ENCODE measurements around the gene APOL6. TPM values are rescaled to one million over a fixed set of nuclear protein-coding genes. Genes with fewer than 3 reads are reported as not detected.

APOL6 gene
- total and polyA plus RNA-seq, 2 experiments from 2014 or later: 8.0 to 20.8 TPM

GRCh38 chr22:35687461-35687860, 39.2 kb downstream of the APOL6 start:
- no peaks in the 10 kb centered on the region for H3K27me3 ChIP-seq (replicated peaks; ENCODE audit: insufficient read depth)
- H3K9me2 ChIP-seq (ENCODE audit: insufficient read depth): no peaks in the 10 kb centered on the region
- no peaks in the 10 kb centered on the region for H3K36me3 ChIP-seq (ENCODE audit: low read depth)
- TF ChIP-seq EZH2 (IDR thresholded peaks at IDR 0.05; ENCODE audit: insufficient read depth, poor library complexity, severe bottlenecking) (no peak), EZH2phosphoT487 (IDR thresholded peaks at IDR 0.05; ENCODE audit: insufficient read depth, low read depth) (no peak)
- in situ Hi-C loops (cut with MboI): no loop called here
- DNase-seq: no peak
- H3K27ac ChIP-seq: no peak overlapping the region
- H3F3A ChIP-seq (ENCODE audit: insufficient read depth): no peaks in the 10 kb centered on the region
- H2AFZ ChIP-seq: no peak overlapping the region
- no peak overlapping the region for H3K9ac ChIP-seq
- no peaks in the 10 kb centered on the region for H3K9me3 ChIP-seq (ENCODE audit: low read depth)
- 83 to 85% methylated on average over 6 of the region's 6 CpGs for WGBS, 2 experiments (ENCODE audit: low coverage in 1 of 2, low lambda C conversion rate in 2 of 2, missing lambda C conversion rate in 2 of 2)
- H4K20me1 ChIP-seq (ENCODE audit: insufficient read depth): no peaks in the 10 kb centered on the region
- H3K4me1 ChIP-seq (ENCODE audit: insufficient read depth): no peaks in the 10 kb centered on the region
- no peak overlapping the region for H3K4me3 ChIP-seq
- no peaks in the 10 kb centered on the region for H3K79me2 ChIP-seq (ENCODE audit: insufficient read depth)
- H3K4me2 ChIP-seq (ENCODE audit: unreplicated experiment): no peak overlapping the region

- Histone ChIP-seq H3K27ac (no peak overlapping the region), H3F3A (ENCODE audit: insufficient read depth) (no peaks in the 10 kb centered on the region), H3K9me2 (ENCODE audit: insufficient read depth) (no peaks in the 10 kb centered on the region), H3K4me2 (ENCODE audit: unreplicated experiment) (no peak overlapping the region), H3K4me3 (no peak overlapping the region), H3K79me2 (ENCODE audit: insufficient read depth) (no peaks in the 10 kb centered on the region), H2AFZ (no peak overlapping the region), H3K9ac (no peak overlapping the region), H3K4me1 (ENCODE audit: insufficient read depth) (no peaks in the 10 kb centered on the region), H3K27me3 (replicated peaks; ENCODE audit: insufficient read depth) (no peaks in the 10 kb centered on the region), H3K36me3 (ENCODE audit: low read depth) (no peaks in the 10 kb centered on the region), H4K20me1 (ENCODE audit: insufficient read depth) (no peaks in the 10 kb centered on the region), H3K9me3 (ENCODE audit: low read depth) (no peaks in the 10 kb centered on the region)
- DNase-seq: peak; percentile 42
- no peak for TF ChIP-seq EZH2phosphoT487 (IDR thresholded peaks at IDR 0.05; ENCODE audit: insufficient read depth, low read depth)
- in situ Hi-C loops (cut with MboI): no loop called here
- WGBS, 2 experiments (ENCODE audit: low coverage in 1 of 2, low lambda C conversion rate in 2 of 2, missing lambda C conversion rate in 2 of 2): 72% methylated on average over 10 of the region's 10 CpGs
Observed at GRCh38 chr22:35688913-35689675, 40.8 kb downstream of the APOL6 start.

GRCh38 chr22:35690001-35690400, 41.8 kb downstream of the APOL6 start:
- WGBS, 2 experiments (ENCODE audit: low coverage in 1 of 2, low lambda C conversion rate in 2 of 2, missing lambda C conversion rate in 2 of 2): 73% methylated on average over 1 of the region's 1 CpG; no CpG with 5 or more reads in 1 of the 2 experiments

GRCh38 chr22:35695202-35695601, 47.0 kb downstream of the APOL6 start:
- in situ Hi-C loops (cut with MboI): no loop called here
- Histone ChIP-seq H3K27ac (no peak overlapping the region), H2AFZ (no peak overlapping the region), H3K4me2 (ENCODE audit: unreplicated experiment) (no peak overlapping the region), H3K79me2 (ENCODE audit: insufficient read depth) (no peaks in the 10 kb centered on the region), H4K20me1 (ENCODE audit: insufficient read depth) (no peaks in the 10 kb centered on the region), H3K4me1 (ENCODE audit: insufficient read depth) (no peaks in the 10 kb centered on the region), H3K4me3 (no peak overlapping the region), H3F3A (ENCODE audit: insufficient read depth) (no peaks in the 10 kb centered on the region), H3K9me2 (ENCODE audit: insufficient read depth) (no peaks in the 10 kb centered on the region), H3K9me3 (ENCODE audit: low read depth) (no peaks in the 10 kb centered on the region), H3K36me3 (ENCODE audit: low read depth) (no peaks in the 10 kb centered on the region), H3K9ac (no peak overlapping the region), H3K27me3 (replicated peaks; ENCODE audit: insufficient read depth) (no peaks in the 10 kb centered on the region)
- no peak for DNase-seq
- no peak for TF ChIP-seq EZH2 (IDR thresholded peaks at IDR 0.05; ENCODE audit: insufficient read depth, poor library complexity, severe bottlenecking)
- no peak for TF ChIP-seq EZH2phosphoT487 (IDR thresholded peaks at IDR 0.05; ENCODE audit: insufficient read depth, low read depth)
- WGBS, 2 experiments (ENCODE audit: low coverage in 1 of 2, low lambda C conversion rate in 2 of 2, missing lambda C conversion rate in 2 of 2): 81 to 82% methylated on average over 13 of the region's 13 CpGs

More at GRCh38 chr22:35690001-35690400, 41.8 kb downstream of the APOL6 start:
- Histone ChIP-seq H3K4me1 (ENCODE audit: insufficient read depth) (no peaks in the 10 kb centered on the region), H3K9ac (no peak overlapping the region), H3K36me3 (ENCODE audit: low read depth) (no peaks in the 10 kb centered on the region), H2AFZ (no peak overlapping the region), H3K27ac (no peak overlapping the region), H3K9me2 (ENCODE audit: insufficient read depth) (no peaks in the 10 kb centered on the region), H3K4me3 (no peak overlapping the region), H3K4me2 (ENCODE audit: unreplicated experiment) (no peak overlapping the region), H3K27me3 (replicated peaks; ENCODE audit: insufficient read depth) (no peaks in the 10 kb centered on the region), H3F3A (ENCODE audit: insufficient read depth) (no peaks in the 10 kb centered on the region), H4K20me1 (ENCODE audit: insufficient read depth) (no peaks in the 10 kb centered on the region), H3K9me3 (ENCODE audit: low read depth) (no peaks in the 10 kb centered on the region), H3K79me2 (ENCODE audit: insufficient read depth) (no peaks in the 10 kb centered on the region)
- in situ Hi-C loops (cut with MboI): no loop called here
- TF ChIP-seq EZH2 (IDR thresholded peaks at IDR 0.05; ENCODE audit: insufficient read depth, poor library complexity, severe bottlenecking): no peak
- TF ChIP-seq EZH2phosphoT487 (IDR thresholded peaks at IDR 0.05; ENCODE audit: insufficient read depth, low read depth): no peak
- DNase-seq: no peak
